SK-N-SH (cell line): ENCODE measurements around the gene NTSR2. TPM values are rescaled to one million over a fixed set of nuclear protein-coding genes. Genes with fewer than 3 reads are reported as not detected.

Experiments
- CTCF ChIA-PET: fragments of 300-600, 350-600 bp; formaldehyde crosslinking; extraction: SDS; loops from one replicate; lab custom pipeline; 2021; lab: Yijun Ruan, JAX
- POLR2A ChIA-PET: fragments of 350-600 bp; sonication (Branson Sonifier 250); formaldehyde crosslinking; extraction: SDS; loops from one replicate; lab custom pipeline; 2020; ENCODE audit warnings: antibody characterized with exemption, inconsistent platforms; lab: Yijun Ruan, JAX
- DNase-seq: peaks from one replicate; pipeline ENCODE4 v3.0.0; 2012
- H2AFZ ChIP-seq: fragments of 200-600 bp; sonication (generic); 2 replicates; pipeline ENCODE4 v1.8.1; 2016; ENCODE audit warnings: antibody characterized with exemption, mild to moderate bottlenecking, low read depth
- H3F3A ChIP-seq: fragments of 200-600 bp; sonication (generic); replicated peaks from 2 replicates; pipeline ENCODE3; 2016; ENCODE audit warnings: antibody characterized with exemption, mild to moderate bottlenecking; ENCODE audit not compliant: insufficient read depth
- H3K27ac ChIP-seq, 2 experiments: fragments of 200-500 bp in 1 of 2; fragments of 200-600 bp in 1 of 2; sonication (Bioruptor generic) in 1 of 2; sonication (generic), shearing (Covaris generic) in 1 of 2; 2 replicates each; pipeline versions ENCODE4 v1.5.1 to v1.6.1; 2014 to 2016; ENCODE audit warnings: low read depth in 2 of 2, inconsistent platforms in 1 of 2, low read length in 1 of 2, mild to moderate bottlenecking in 1 of 2, mixed read lengths in 1 of 2
- H3K27me3 ChIP-seq: fragments of 200-600 bp; sonication (generic), shearing (Covaris generic); 2 replicates; pipeline ENCODE4 v1.6.1; 2016; ENCODE audit warnings: mixed run types; ENCODE audit not compliant: insufficient read depth
- H3K36me3 ChIP-seq, 2 experiments: fragments of 200-500 bp in 1 of 2; fragments of 200-600 bp in 1 of 2; sonication (Bioruptor generic) in 1 of 2; sonication (generic) in 1 of 2; replicated peaks in 1 of 2; 2 replicates each; pipeline versions ENCODE3 to v1.5.1; 2014 to 2016; ENCODE audit warnings: low read length in 1 of 2, mild to moderate bottlenecking in 1 of 2; ENCODE audit not compliant: insufficient read depth in 2 of 2, control insufficient read depth in 1 of 2
- H3K4me1 ChIP-seq, 2 experiments: fragments of 200-500 bp in 1 of 2; fragments of 200-600 bp in 1 of 2; sonication (Bioruptor generic) in 1 of 2; sonication (generic), shearing (Covaris generic) in 1 of 2; 2 replicates each; pipeline versions ENCODE4 v1.5.1 to v1.6.1; 2014 to 2016; ENCODE audit warnings: low read depth in 1 of 2, low read length in 1 of 2, mixed run types in 1 of 2; ENCODE audit not compliant: insufficient read depth in 2 of 2, control insufficient read depth in 1 of 2
- H3K4me2 ChIP-seq: fragments of 200-600 bp; sonication (generic), shearing (Covaris generic); 2 replicates; pipeline ENCODE4 v1.6.1; 2017; ENCODE audit warnings: mixed run types
- H3K4me3 ChIP-seq, 2 experiments: fragments of 200-500 bp in 1 of 2; fragments of 200-600 bp in 1 of 2; sonication (Bioruptor generic) in 1 of 2; sonication (generic), shearing (Covaris generic) in 1 of 2; 2 replicates each; pipeline versions ENCODE4 v1.5.1 to v1.8.1; 2014 to 2016; ENCODE audit warnings: low read depth in 2 of 2, inconsistent platforms in 1 of 2, low read length in 1 of 2, mild to moderate bottlenecking in 1 of 2, mixed read lengths in 1 of 2, moderate library complexity in 1 of 2
- H3K79me2 ChIP-seq: fragments of 200-600 bp; sonication (generic); 2 replicates; pipeline ENCODE4 v1.8.1; 2017; ENCODE audit warnings: mild to moderate bottlenecking; ENCODE audit not compliant: insufficient read depth
- H3K9ac ChIP-seq: fragments of 200-600 bp; sonication (generic); 2 replicates; pipeline ENCODE4 v1.6.1; 2017; ENCODE audit warnings: mixed run types
- H3K9me2 ChIP-seq: fragments of 200-600 bp; sonication (generic); 2 replicates; pipeline ENCODE4 v1.6.1; 2017; ENCODE audit warnings: mixed run types
- H3K9me3 ChIP-seq: fragments of 200-600 bp; sonication (generic); 2 replicates; pipeline ENCODE4 v1.6.1; 2017; ENCODE audit warnings: mixed run types, mild to moderate bottlenecking, moderate library complexity
- H4K20me1 ChIP-seq: fragments of 200-600 bp; sonication (generic); 2 replicates; pipeline ENCODE4 v1.6.1; 2017; ENCODE audit warnings: mild to moderate bottlenecking, mixed run types; ENCODE audit not compliant: insufficient read depth
- FOXJ3 ChIP-seq: sonication (generic); formaldehyde crosslinking; IDR thresholded peaks from 2 replicates; pipeline ENCODE4 v1.5.1; 2020; ENCODE audit warnings: mild to moderate bottlenecking, missing genetic modification reagents
- FOXM1 ChIP-seq: IDR thresholded peaks from 2 replicates; pipeline ENCODE4 v1.4.0; 2012; ENCODE audit warnings: low read depth, mild to moderate bottlenecking
- GABPA ChIP-seq: IDR thresholded peaks from 2 replicates; pipeline ENCODE4 v1.4.0; 2012; ENCODE audit warnings: low read depth, mild to moderate bottlenecking
- GATA2 ChIP-seq: sonication (generic); formaldehyde crosslinking; IDR thresholded peaks from 2 replicates; pipeline ENCODE4 v1.5.0; 2020; ENCODE audit warnings: mild to moderate bottlenecking, missing genetic modification reagents
- JUND ChIP-seq: IDR thresholded peaks from 2 replicates; pipeline ENCODE4 v1.4.0; 2012
- MEF2A ChIP-seq: IDR thresholded peaks from 2 replicates; pipeline ENCODE4 v1.4.0; 2012; ENCODE audit warnings: low read depth, borderline replicate concordance
- NFIC ChIP-seq: IDR thresholded peaks from 2 replicates; pipeline ENCODE4 v1.4.0; 2012; ENCODE audit warnings: borderline replicate concordance
- RAD21 ChIP-seq: IDR thresholded peaks from 2 replicates; pipeline ENCODE4 v1.6.1; 2012; ENCODE audit warnings: mild to moderate bottlenecking, low read length
- RCOR1 ChIP-seq: fragments of 150-350 bp; IDR thresholded peaks from 2 replicates; pipeline ENCODE4 v1.6.1; 2017; ENCODE audit warnings: antibody characterized with exemption, low read length
- RFX5 ChIP-seq: IDR thresholded peaks from 2 replicates; pipeline ENCODE4 v1.6.1; 2012; ENCODE audit warnings: mild to moderate bottlenecking, improper control_type of control experiment, low read length
- SIN3A ChIP-seq: IDR thresholded peaks from 2 replicates; pipeline ENCODE4 v1.6.1; 2012; ENCODE audit warnings: low read depth, mild to moderate bottlenecking, low read length, moderate library complexity, borderline replicate concordance
- TAF1 ChIP-seq: IDR thresholded peaks from 2 replicates; pipeline ENCODE4 v1.6.1; 2012; ENCODE audit warnings: low read depth, mild to moderate bottlenecking, low read length, moderate library complexity, borderline replicate concordance
- WGBS: methylation state at CpG from one replicate; pipeline ENCODE4 v1.1.6; 2017; ENCODE audit warnings: low lambda C conversion rate; 5-methylcytosine and 5-hydroxymethylcytosine counted together
- polyA plus RNA-seq, 3 experiments: library from polyadenylated mRNA; depleted of rRNA; stranded (reverse); fragments of >200 nt; gene quantifications; 2 replicates each; pipeline ENCODE4 v1.2.3, GENCODE V29; 2012
- TF ChIP-seq, protein P1 (sequence below): fragments of 150-350 bp; IDR thresholded peaks from 2 replicates; pipeline ENCODE4 v1.6.1; 2016; ENCODE audit warnings: mild to moderate bottlenecking, low read depth, low read length
- TF ChIP-seq, protein P2 (sequence below): IDR thresholded peaks from 2 replicates; pipeline ENCODE4 v1.4.0; 2012; ENCODE audit warnings: low read depth
- TF ChIP-seq, protein P3 (sequence below): IDR thresholded peaks from 2 replicates; pipeline ENCODE4; 2012
- TF ChIP-seq, protein P4 (sequence below): IDR thresholded peaks from 2 replicates; pipeline ENCODE4 v1.4.0; 2012; ENCODE audit warnings: low read depth, borderline replicate concordance
- TF ChIP-seq, protein P5 (sequence below): IDR thresholded peaks from 2 replicates; pipeline ENCODE4 v1.4.0; 2012; ENCODE audit warnings: low read depth, borderline replicate concordance

NTSR2 gene
- polyA plus RNA-seq, 1 of the 3 experiments (the other 2 are of a cell fraction) = not detected

DNA sequence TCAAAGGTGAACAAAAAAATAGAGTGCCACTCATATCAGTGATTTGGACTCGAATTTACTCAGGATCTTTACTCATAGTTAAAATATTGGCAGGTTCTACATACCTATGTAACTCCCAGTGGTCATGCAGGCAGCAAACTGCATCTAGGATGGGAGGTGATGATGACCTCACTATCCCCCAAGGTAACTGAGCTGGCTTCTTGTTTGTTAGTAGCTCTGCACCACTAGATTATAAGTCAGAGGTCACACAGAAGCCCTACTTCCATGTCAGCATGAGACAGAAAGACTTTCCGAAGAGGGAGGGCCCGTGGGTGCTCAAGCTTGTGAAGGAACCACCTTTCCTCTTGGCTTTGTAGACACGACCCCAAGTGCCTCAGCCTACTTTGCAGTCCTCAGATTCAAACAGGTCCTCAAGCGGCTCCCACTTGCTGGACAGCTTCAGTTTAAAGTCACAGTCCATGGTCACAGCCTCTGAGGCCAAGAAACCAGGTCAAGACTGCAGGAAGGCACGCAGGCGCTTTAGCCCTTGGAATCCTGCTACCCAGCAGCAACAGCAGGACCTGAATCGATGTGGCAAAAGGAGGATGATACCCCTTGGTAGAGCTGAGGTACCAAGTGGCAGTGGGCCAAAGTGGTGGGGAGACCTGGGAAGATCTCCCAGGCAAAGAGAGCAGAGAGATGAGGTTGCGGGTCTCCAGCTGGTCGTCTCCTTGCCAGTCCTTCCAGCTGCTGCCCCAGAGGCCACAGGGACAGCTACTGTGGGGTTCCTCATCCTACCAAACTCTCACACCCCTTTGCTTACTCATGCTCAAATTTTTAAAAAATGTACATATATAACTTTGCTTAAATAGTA is 4.3 kb downstream of the NTSR2 start:
- H3K4me1 ChIP-seq = no peaks in the 10 kb centered on the region
- H4K20me1 ChIP-seq = no peaks in the 10 kb centered on the region
- H3F3A ChIP-seq = no peaks in the 10 kb centered on the region
- ChIA-PET CTCF (interaction anchor here (0.9 to 7.7 kb wide), 9 partner anchors 8 to 119 kb away, joined by 3 to 48 read pairs (median 4); no protein-coding TSS in a partner anchor), POLR2A (no interaction called here)
- H3K27ac ChIP-seq = no peak overlapping the region
- no peaks in the 10 kb centered on the region for H3K79me2 ChIP-seq
- H3K9me3 ChIP-seq = no peaks in the 10 kb centered on the region; the same call in 1 of the 2 replicates
- no peaks in the 10 kb centered on the region for H3K9me2 ChIP-seq
- no peak overlapping the region for H3K9ac ChIP-seq
- no peak overlapping the region for H3K4me2 ChIP-seq
- no peak for DNase-seq
- TF ChIP-seq RCOR1 (no peak), MEF2A (no peak), GABPA (no peak), TAF1 (no peak)
- TF ChIP-seq, protein P1, sequence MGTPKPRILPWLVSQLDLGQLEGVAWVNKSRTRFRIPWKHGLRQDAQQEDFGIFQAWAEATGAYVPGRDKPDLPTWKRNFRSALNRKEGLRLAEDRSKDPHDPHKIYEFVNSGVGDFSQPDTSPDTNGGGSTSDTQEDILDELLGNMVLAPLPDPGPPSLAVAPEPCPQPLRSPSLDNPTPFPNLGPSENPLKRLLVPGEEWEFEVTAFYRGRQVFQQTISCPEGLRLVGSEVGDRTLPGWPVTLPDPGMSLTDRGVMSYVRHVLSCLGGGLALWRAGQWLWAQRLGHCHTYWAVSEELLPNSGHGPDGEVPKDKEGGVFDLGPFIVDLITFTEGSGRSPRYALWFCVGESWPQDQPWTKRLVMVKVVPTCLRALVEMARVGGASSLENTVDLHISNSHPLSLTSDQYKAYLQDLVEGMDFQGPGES = no peak
- TF ChIP-seq, protein P2, sequence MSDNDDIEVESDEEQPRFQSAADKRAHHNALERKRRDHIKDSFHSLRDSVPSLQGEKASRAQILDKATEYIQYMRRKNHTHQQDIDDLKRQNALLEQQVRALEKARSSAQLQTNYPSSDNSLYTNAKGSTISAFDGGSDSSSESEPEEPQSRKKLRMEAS = no peak
- H3K36me3 ChIP-seq = no peaks in the 10 kb centered on the region
- no peak overlapping the region for H3K4me3 ChIP-seq
- 70% methylated on average over 10 of the region's 10 CpGs for WGBS
- no peak overlapping the region for H2AFZ ChIP-seq
- H3K27me3 ChIP-seq = no peaks in the 10 kb centered on the region

DNA sequence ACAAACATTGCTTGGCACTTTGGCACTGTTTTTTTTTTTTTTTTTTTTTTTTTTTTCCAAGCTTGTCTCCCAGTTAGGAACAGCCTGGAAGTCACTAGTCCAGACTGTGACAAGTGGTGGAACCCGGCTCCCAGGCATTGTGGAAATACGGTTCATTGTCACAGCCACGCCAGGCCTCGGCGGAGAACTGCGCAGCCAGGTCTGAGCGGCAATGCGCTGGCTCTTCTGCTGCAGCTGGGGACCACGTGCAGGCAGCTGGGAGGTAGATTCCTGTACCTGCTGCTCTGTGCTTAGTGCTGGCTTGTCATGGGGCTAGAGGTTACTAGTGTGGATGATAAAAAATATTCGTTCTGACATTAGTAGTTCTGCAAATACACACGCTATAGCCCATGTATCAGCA is 5.0 kb downstream of the NTSR2 start:
- CTCF ChIA-PET = interaction anchor here (0.9 to 7.7 kb wide), 7 partner anchors 16 to 120 kb away, joined by 3 to 48 read pairs (median 4); no protein-coding TSS in a partner anchor
- H3K9me2 ChIP-seq = no peaks in the 10 kb centered on the region
- TF ChIP-seq RAD21 (no peak), GABPA (no peak), TAF1 (no peak), RCOR1 (no peak), NFIC (no peak), FOXJ3 (CRISPR knock-in tag) (no peak), FOXM1 (no peak), SIN3A (no peak), RFX5 (no peak), JUND (no peak), GATA2 (CRISPR knock-in tag) (no peak)
- TF ChIP-seq, protein P3, sequence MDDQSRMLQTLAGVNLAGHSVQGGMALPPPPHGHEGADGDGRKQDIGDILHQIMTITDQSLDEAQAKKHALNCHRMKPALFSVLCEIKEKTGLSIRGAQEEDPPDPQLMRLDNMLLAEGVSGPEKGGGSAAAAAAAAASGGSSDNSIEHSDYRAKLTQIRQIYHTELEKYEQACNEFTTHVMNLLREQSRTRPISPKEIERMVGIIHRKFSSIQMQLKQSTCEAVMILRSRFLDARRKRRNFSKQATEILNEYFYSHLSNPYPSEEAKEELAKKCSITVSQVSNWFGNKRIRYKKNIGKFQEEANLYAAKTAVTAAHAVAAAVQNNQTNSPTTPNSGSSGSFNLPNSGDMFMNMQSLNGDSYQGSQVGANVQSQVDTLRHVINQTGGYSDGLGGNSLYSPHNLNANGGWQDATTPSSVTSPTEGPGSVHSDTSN = no peak
- TF ChIP-seq, protein P2 = no peak
- TF ChIP-seq, protein P4, sequence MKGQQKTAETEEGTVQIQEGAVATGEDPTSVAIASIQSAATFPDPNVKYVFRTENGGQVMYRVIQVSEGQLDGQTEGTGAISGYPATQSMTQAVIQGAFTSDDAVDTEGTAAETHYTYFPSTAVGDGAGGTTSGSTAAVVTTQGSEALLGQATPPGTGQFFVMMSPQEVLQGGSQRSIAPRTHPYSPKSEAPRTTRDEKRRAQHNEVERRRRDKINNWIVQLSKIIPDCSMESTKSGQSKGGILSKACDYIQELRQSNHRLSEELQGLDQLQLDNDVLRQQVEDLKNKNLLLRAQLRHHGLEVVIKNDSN = no peak
- TF ChIP-seq, protein P5, sequence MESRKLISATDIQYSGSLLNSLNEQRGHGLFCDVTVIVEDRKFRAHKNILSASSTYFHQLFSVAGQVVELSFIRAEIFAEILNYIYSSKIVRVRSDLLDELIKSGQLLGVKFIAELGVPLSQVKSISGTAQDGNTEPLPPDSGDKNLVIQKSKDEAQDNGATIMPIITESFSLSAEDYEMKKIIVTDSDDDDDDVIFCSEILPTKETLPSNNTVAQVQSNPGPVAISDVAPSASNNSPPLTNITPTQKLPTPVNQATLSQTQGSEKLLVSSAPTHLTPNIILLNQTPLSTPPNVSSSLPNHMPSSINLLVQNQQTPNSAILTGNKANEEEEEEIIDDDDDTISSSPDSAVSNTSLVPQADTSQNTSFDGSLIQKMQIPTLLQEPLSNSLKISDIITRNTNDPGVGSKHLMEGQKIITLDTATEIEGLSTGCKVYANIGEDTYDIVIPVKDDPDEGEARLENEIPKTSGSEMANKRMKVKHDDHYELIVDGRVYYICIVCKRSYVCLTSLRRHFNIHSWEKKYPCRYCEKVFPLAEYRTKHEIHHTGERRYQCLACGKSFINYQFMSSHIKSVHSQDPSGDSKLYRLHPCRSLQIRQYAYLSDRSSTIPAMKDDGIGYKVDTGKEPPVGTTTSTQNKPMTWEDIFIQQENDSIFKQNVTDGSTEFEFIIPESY = no peak
- no peaks in the 10 kb centered on the region for H3K36me3 ChIP-seq
- no peaks in the 10 kb centered on the region; the same call in 1 of the 2 replicates for H3K9me3 ChIP-seq
- H3K27ac ChIP-seq = no peak overlapping the region
- no peaks in the 10 kb centered on the region for H4K20me1 ChIP-seq
- no peak for DNase-seq
- H3K4me3 ChIP-seq = no peak overlapping the region
- no peaks in the 10 kb centered on the region; the same call in 1 of the 2 replicates for H3K27me3 ChIP-seq
- no peak overlapping the region for H2AFZ ChIP-seq
- POLR2A ChIA-PET = no interaction called here
- no peaks in the 10 kb centered on the region for H3F3A ChIP-seq
- no peak overlapping the region for H3K9ac ChIP-seq
- H3K4me2 ChIP-seq = no peak overlapping the region
- H3K79me2 ChIP-seq = no peaks in the 10 kb centered on the region
- no peaks in the 10 kb centered on the region for H3K4me1 ChIP-seq
- WGBS = 75% methylated on average over 11 of the region's 11 CpGs
